ENCODE results near the gene B4GALT1.
A peak's percentile ranks its signal among the peaks of the same experiment; 100 is the strongest.

The B4GALT1 gene

GRCh38 chr9:33139421-33140228 is 27.5 kb downstream of the B4GALT1 start:
- peak; percentile 55 for DNase-seq

- DNase-seq: no peak
Measured at GRCh38 chr9:33138768-33139167, 28.4 kb downstream of the B4GALT1 start.

DNA sequence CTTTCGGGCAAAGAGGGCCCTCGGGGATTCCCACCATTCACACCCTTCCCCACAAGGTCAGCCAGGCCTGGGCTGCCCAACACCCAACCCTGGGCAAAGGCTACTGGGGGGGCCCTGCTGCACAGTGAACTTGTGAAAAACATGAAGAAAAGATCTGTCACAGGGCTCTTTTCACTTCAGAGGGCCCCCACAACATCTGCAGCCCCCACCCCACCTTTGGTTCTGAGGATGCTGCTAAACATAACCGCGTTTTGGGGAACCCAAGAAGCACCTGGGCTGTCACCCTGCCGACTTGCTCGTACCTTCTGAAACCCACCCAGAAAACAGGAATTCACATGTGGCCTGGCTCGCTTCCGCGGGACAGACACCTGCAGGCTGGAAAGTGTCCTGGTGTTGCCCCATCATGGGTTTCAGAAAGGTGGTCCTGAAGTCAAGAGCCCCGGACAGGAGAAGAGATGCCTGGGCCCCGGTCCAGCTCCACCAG is 29.3 kb downstream of the B4GALT1 start:
- DNase-seq: no peak

GRCh38 chr9:33136721-33137670 is 30.1 kb downstream of the B4GALT1 start:
- no peak for DNase-seq

- no peak for DNase-seq
Measured at GRCh38 chr9:33135470-33135958, 31.6 kb downstream of the B4GALT1 start.

DNA sequence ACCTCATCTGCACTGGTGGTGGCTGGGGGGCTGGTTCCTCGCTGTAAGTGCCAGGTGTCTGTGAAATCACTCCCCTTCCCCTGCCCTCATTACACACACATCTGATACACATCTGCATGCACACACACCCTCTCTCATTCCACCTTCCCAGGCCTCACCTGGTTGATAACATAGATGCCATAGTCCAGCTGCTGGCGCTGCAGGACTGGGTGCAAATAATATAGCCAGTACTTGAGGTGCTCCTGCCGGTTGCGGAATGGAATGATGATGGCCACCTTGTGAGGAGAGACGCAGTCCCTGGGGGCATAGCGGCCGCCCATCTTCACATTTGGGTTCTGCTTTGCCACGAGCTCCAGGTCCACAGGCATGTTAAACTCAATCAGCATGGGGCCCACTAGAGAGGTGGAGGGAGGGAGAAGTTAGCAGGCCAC is 32.1 kb downstream of the B4GALT1 start:
- DNase-seq: no peak

GRCh38 chr9:33133186-33133585 is 34.0 kb downstream of the B4GALT1 start:
- DNase-seq: no peak

DNA sequence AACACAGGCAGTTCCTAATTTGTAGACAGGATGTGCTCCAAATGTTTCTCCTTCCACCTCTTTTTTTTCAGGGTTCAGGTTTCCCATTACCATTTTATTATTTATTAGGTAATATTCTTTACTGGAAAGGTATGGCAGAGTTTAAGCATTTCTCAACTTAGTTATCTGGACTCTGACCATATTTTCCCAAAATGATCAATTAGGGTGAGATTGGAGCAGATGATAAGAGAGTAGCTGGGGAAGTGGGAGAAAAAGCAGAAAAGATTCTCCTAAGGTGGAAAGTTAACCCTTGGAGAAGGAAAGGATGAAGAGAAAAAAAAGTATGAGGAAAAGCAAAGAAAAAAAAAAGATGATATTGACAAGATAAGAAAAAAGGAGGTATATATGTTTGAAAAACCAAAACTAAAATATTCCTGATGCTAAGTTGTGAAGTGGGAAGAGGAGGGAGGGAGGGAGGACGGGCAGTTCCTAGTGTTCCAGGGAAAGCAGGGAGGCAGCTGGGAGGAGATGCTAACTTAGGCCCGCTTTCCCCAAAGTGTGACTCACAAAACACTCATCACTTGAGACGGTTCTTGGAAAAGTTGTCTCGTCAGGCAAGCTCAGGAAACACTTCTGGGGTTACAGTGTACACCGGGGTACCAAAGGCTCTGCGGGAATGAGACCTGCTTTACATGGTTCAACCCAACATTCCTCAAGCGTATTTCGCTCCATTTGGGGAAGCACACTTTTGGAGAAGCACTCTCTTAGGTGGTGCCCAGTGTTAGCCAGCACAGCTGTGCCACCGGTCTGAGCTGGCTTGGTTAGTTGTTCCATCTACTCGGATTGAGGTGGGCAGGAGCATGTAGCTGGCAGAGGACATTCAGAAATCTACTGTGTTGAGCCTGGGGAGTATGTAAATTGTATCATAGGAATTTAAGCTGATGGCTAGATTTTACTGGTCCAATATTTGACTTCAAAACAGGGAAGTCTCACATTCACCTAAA is 35.1 kb downstream of the B4GALT1 start:
- DNase-seq: peak; percentile 88

GRCh38 chr9:33130961-33131789 is 36.0 kb downstream of the B4GALT1 start:
- DNase-seq: no peak

DNA sequence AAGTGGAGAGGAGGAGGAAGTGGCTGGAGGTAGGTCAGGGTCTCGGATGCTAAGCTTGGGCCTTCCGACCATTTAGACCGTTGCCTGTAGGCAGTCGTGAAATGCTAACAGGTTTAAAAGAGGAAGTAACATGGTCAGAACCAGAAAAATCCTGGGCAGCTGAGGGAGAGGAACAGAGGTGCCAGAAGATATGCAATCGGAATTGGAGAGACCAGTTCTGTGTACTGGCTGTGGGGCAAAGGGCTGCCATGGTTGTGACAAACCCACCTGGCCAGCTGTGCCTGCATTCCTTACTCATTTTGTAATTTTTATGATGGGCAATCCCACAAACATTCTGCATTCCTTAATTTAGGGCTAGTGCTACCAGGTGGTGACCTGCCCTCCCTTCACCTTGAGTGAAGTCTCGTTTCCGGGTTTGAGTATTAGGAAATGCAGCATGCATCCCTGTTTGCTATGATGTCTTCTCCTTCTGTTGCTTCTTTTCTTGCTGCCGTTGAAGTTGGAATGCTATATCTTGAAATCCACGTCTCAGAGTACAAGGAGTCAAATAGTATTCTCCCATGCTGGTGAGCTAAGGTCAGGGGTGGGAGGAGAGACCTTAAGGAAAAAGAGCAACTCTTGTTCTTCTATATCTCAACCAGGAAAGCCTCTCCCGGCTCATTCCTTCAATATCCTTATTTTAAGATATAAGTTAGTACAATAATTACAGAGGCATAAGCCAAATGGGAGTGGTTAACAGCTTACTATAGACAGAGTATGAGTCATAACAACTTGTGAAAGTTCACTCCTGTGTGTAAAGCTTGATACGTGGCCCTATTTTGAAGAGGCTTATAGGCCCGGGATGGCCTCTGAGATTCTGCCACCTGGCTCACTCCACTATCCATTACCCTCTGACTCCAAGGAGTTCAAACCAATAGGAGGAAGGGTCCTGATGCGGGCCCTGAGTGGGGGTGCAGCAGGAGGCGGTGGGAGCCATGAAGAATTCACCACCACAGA is 37.0 kb downstream of the B4GALT1 start:
- no peak for DNase-seq

DNA sequence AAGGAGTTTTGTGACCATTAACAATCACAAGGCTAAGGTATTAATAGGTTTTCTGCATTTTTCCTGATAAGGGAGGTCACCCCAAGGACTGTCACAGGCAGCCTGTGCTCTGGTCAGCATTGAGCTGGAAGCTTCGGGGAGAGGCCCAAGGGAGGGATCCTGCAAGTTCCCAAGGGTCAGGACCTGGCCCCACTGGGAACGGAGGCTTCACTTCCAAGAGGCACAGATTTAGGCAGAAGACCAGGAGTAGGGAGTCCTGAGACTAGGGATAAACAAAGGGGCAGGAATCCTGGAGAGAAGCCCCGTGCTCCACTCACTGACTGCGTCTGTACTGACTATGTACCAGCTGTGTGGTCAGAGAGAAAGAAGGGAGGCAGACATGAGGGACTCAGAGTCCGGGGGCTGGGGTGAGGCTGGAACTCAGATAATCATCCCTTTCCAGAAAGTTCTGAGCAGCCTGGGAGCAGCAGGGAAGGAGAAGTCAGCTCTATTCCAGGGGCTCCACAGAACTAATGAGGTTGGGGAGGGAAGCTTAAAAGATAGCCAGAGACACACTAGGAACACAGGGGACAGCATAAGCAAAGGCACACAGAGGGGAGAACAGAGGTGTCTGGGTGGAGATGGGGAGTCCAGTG is 37.8 kb downstream of the B4GALT1 start:
- no peak for DNase-seq

DNA sequence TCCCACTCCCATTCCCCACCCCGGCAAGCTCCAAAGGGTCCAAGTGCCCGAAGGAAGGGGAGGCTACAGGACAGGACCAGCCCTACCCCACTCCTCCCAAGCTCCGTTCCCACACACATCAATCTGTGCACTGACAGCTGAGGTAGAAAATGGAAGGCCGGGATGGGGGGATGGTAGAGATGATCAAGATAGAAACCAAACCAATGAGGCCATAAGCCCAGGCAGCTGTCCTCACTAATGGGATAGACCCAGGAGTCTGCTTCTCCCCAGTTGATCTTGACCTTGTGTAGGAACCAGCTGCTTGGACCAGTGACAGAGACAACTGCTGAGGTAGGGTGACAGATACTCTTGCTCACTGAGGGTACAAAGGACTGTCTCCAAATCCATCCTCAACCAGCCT is 38.6 kb downstream of the B4GALT1 start:
- DNase-seq: no peak

DNA sequence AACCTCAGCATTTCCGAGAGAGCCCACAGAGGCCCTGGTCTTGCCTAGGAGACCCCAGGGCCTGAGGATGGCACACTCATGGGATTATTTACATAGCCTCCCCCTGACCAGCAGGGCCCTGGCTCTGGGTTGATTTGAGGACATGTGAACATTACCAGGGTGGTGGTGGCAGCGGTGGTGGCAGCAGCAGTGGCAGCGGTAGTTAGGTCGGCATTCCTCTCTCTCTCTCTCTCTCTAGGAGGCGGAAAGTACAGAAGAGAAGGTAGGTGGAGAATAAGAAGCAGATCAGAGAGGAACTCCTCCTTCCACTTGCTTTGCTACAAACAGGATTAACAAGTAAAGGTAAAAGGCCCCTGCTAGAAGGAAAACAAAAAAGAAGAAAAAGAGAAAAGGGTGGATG is 39.3 kb downstream of the B4GALT1 start:
- no peak for DNase-seq

DNA sequence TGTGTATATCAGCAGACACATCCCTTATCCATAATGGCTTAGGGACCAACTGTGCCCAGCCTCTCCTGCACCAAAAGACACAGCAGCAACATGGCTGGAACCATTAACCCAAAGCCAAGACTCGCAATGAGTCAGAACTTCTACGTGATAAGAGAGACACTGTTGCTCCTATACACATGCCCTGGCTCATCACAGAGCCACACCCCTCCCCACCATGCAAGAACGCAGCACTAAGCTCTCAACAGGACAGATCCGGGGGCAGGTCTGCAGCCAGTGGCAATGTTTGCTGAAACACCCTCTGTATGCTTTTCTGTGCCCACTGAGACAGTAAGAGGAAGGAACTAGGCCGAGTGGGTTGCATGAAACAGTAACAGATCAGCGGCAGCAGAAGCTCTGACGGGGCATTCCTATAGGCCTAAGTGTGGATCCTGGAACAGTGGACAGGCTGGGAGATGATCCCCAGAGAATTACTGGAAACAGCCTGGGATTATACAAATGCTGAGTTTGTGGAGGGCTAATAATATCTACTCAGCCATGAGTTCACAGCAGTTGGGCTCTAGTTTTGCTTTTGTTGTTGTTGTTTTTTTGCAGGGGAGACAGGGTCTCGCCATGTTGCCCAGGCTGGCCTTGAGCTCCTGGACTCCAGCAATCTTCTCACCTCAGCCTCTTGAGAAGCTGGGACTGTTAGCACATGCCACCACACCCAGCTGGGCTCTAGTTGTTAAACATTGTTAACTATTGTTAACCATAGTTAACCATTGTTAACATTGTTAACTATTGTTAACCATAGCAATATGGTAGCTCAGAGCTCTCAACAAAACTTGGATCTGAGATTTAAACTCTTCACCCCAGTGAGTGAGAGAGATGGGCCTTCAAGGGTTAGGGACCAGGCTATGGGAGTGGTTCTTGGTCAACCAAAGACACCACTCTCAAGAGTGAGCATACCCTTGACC is 41.0 kb downstream of the B4GALT1 start:
- peak; percentile 38 for DNase-seq

GRCh38 chr9:33125461-33125860 is 41.7 kb downstream of the B4GALT1 start:
- DNase-seq: no peak

DNA sequence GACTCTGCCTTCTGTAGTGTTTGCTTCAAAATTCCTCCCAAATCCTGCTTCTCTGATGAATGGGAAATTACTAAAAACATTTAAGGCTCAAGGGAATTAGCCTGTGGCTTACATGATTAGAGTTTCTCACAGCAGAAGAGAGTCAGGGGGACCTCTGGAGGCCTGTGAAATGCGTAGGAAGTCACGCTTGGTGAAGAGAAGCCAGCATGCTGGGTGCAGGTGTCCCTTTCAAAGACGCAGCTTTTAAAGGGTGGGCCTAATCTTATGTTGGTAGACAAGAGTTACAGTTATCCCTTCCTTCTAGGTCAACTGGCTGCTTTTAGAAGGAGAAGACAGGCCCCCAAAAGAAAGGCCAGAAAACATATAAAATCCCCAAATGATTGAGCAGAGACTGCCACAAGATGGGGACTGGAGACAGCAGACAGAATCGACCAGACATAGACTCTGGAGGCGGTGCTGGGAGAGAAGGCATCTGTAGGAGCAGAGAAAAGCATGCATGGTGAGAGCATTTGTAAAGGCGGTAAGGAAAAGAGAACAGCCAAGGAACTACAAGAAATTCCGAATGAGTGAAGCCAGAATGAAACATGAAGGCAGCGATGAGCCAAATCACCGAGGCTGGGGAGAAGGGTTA is 42.3 kb downstream of the B4GALT1 start:
- DNase-seq: no peak

- DNase-seq: no peak
Measured at GRCh38 chr9:33124046-33124445, 43.1 kb downstream of the B4GALT1 start.
